Hematopoietic multipotent progenitor cell treated with erythropoietin and hydrocortisone succinate and interleukin-3 and kit ligand, for 4 days (in vitro differentiated cells): Measurements from ENCODE around the gene GPR39.

Experiments
- DNase-seq: peaks from one replicate; pipeline ENCODE4 v3.0.0-alpha.2; 2015

GPR39 gene

GRCh38 chr2:132448771-132449170 lies 32.2 kb downstream of the GPR39 start:
- DNase-seq: peak; percentile 41

DNA sequence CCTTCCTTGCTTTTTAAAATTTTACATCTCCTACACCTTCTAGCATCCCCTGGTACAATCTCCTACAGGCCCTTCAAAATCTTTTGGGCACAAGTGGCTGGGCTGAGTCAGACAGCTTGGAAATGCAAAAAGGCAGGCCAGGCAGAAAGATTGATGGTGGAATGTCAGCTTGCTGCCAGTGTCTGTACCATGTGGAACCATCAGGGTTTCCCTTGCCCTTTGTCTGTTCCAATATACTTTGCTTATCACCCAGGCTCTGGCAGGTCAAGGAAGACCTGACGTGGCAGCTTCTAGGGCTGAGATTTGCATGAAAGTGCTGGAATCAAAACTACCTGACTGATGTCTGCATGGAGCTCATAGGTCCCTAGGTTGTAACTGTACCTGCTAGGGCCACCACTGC lies 33.3 kb downstream of the GPR39 start:
- DNase-seq: no peak

- DNase-seq: no peak
Observed at GRCh38 chr2:132460781-132461180, 44.2 kb downstream of the GPR39 start.

DNA sequence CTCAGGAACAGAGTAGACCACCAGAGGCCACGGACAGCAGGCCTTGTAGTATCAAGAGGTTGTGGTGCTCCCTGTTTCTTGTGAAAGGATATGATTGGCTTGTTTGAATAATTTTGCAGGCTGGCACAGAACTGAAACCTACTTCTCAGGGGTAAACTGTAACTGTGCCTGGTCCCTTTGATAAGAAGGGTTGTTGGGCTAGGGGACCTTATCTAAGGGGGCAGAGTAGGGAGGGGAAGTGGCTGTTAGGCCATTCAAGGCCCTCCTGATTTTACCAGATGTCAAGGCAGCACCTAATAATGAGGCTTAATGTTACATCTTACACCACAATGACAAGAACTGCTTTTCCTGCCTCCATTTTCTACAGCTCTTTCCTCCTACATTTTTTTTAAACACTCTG lies 45.6 kb downstream of the GPR39 start:
- DNase-seq: peak; percentile 79

DNA sequence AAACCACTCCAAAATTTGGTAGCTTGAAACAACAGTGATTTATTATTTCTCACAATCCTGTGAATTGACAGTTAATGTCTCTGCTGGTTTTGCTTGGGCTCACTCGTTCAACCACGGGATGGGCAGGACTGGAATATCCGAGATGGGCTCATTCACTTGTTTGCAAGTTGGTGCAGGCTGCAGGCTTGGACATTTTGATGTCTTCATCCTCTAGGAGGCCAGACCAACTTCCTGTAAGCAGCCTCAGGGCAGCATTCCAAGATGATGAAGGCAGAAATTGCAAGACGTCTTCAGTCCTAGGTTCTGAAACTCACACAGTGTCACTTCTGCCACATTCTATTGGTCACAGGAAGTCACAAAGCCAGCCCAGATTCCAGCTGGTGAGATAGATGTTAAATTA lies 47.1 kb downstream of the GPR39 start:
- no peak for DNase-seq

DNA sequence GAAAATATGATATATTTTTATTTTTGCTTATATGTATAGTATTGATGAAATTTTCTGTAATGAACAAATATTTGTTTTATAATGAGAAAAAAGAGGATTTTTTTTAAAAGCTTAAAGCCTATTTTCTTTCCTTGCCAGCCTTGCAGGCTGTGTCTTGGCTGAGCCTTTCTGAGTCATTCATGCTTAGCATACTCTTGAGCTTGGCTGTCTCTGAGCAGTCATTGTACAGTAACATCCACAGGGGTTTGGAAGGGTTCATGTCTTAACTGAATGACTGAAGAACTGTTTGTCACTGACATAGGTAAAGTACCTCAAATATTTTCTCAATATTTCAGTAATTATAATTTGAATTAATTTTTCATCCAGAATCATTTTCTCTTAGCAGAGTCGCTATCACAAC lies 49.3 kb downstream of the GPR39 start:
- DNase-seq: no peak

GRCh38 chr2:132466428-132467028 lies 49.9 kb downstream of the GPR39 start:
- no peak for DNase-seq

- no peak for DNase-seq
Observed at GRCh38 chr2:132468821-132469675, 52.4 kb downstream of the GPR39 start.

- DNase-seq: no peak
Observed at GRCh38 chr2:132470746-132471145, 54.1 kb downstream of the GPR39 start.

GRCh38 chr2:132473174-132473883 lies 56.7 kb downstream of the GPR39 start:
- DNase-seq: no peak

DNA sequence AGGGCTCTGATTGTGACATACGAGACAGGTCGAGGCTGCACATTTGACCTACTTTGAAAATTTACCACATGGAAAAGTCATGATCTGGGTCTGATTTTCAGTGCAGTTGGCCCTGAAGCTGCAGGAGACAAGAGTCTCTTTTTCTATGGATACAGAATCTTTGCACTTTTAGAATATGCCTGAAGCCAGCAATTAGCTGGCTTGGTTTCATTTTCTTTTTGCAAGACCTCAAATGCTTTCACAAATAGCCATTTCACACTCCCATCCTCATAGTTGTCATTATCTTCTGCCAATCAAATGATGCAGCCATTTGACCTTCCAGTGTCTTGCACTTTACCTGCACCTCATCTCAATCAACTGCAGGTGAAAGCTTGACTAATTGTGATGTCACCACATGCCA lies 59.0 kb downstream of the GPR39 start:
- no peak for DNase-seq

DNA sequence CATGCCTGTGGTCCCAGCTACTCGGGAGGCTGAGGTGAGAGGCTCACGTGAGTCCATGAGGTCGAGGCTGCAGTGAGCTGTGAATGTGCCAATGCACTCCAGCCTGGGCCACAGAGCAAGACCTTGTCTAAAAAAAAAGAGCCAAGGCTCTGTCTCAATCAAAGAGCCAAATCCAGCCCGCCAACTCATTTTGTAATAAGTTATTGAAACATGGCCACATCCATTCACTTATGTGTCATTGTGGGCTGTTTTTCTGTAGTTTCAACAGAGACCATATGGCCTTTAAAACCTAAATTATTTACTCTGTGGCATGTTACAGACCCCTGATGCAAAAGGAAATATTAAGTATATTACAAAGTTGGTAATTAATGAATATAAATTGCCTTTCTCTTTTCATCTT lies 60.8 kb downstream of the GPR39 start:
- DNase-seq: no peak

DNA sequence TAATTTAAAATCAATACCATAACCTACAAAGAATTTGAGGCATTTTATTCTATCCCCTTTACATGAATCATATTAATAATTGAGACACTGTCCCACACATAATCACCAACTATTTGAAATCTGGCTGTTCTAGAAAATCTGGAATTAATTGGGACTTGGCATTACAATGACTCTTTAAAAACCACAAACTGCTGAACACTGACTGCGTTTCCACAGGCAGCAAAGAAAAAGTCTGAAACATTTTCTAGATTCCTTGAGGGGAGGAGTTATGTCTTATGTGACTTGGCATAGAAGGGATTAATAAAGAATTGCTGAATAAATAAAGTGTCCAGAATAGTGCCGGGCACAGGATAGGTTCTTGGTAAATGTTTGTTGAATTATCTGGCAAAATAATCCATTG lies 61.4 kb downstream of the GPR39 start:
- DNase-seq: no peak

DNA sequence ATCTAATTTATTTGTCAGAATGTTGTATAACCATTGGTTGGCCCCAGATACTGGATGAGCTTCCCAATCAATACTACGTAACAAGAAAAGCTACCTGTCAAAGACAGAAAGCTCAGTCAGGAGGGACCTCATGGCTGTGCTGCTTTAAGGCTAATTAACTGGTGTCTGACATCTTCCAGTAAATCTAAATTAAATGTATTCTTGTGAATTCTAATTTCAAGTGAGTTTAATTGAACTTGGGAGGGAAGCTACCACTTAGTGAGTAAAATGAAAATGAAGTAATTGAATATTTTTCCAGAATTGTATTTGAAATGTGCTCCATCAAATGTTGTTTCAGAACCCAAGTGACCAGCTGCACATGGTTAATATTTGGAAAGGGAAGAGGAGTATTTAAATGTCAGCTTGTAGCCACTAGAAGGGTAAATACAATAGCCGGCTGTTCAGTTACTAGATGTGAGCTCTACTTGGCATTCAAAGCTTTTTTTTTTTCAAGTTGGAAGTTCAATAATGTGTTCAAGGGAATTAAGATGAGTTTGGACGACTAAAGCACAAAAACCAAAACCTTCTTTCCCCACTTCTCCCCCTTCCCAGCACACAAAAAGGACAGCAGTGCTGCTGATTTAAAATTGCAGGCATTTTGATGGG lies 62.0 kb downstream of the GPR39 start:
- no peak for DNase-seq

GRCh38 chr2:132479155-132479554 lies 62.5 kb downstream of the GPR39 start:
- no peak for DNase-seq

DNA sequence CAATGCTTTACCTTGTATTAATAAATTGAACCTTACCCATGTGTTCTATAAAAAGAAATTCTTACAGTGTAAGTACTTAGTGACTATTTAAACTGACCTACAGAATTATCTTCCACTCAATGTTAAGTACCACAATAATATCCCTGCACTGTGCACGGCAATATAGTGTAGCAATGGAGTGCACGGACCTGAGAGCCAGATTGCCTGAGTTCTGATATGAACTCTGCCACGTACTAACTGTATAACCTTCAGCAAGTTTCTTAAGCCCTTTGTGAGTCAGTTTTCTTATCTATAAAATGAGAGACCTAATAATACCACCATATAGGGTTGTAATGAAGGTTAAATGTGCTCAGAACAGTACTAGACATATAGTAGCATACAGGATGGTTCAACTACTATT lies 66.2 kb downstream of the GPR39 start:
- DNase-seq: no peak

DNA sequence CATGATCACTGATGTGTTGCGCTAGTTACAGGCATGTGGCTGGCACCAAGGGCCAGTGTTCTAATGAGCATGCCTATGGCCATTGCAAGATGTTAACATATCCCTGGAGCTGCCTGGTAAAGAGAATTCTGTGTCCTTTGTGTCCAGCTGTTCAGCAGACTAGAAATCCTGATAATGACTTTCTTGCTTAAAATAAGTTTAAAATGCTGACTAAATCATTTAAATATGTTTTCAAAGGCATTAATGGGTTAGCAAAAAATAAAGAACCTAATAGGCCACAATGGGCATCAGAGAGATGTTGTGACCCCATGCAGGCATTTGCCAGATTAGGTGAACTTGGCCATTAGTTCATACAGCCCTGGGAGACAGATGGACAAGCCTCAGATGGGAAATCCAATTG lies 67.5 kb downstream of the GPR39 start:
- DNase-seq: no peak

DNA sequence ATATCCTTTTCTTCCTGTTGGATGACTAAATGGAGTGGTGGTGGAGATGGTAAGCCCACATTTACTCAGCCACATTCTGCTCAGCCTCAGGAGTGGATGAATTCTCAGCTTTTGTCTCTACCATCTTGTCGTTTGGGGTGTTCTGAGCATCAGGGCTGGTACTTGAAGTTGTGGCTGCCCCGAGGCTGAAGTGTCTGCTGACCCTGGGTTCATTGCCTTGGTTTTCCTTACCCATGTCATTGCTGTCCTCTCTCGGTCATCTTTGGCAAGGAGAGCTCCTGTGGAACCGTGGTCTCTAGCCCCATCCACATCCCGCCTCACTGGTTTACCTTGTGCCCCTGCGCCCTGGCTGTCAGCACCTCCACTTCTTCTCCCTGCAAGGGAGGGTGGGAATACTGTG lies 71.9 kb downstream of the GPR39 start:
- no peak for DNase-seq

- peak; percentile 43 for DNase-seq
Observed at GRCh38 chr2:132489150-132489549, 72.5 kb downstream of the GPR39 start.

- no peak for DNase-seq
Observed at GRCh38 chr2:132495881-132496280, 79.3 kb downstream of the GPR39 start.

DNA sequence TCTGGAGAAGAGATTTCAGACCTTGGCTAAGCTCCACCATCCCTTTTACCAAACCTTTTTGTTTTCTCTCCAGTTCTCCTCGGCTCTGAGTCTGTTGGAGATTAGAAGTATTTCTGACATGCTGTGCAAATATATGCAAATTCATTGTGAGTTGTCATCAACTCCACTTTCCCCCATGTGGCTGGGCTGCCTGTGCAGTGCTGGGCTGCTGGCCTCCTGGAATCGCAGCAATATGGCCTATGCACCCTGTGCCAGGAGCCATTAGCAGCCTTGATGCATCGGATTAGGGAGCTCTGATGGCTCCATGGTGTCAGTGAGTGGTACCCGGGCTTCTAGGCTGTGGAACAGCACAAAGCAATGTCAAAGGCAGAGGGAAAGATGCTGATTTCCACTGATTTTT lies 80.0 kb downstream of the GPR39 start:
- no peak for DNase-seq

- no peak for DNase-seq
Observed at GRCh38 chr2:132497591-132497990, 81.0 kb downstream of the GPR39 start.

GRCh38 chr2:132503701-132504100 lies 87.1 kb downstream of the GPR39 start:
- no peak for DNase-seq

- peak; percentile 7 for DNase-seq
Observed at GRCh38 chr2:132515010-132515409, 98.4 kb downstream of the GPR39 start.
